IMR-90 (cell line): Measurements from ENCODE around the gene MRC2. TPM values are rescaled to one million over a fixed set of nuclear protein-coding genes. Genes with fewer than 3 reads are reported as not detected.

Source experiments
- ATAC-seq: fragments of 200-7000 bp; cut with Tn5 transposase; 2 replicates; pipeline ENCODE4 v1.9.1; 2020; ENCODE audit warnings: low read depth, mild to moderate bottlenecking, moderate library complexity
- BruUV-seq: library from RNA; stranded (reverse); fragments of 400-500 nt; replicated peaks from 2 replicates; lab custom pipeline; 2021; lab: Mats Ljungman, UMichigan
- CTCF ChIA-PET: fragments of 300-600 bp; formaldehyde crosslinking; extraction: SDS; loops from one replicate; lab custom pipeline; 2021; ENCODE audit warnings: antibody characterized with exemption; lab: Yijun Ruan, JAX
- POLR2A ChIA-PET: fragments of 300-600 bp; sonication (Branson Sonifier 250); formaldehyde crosslinking; loops from one replicate; lab custom pipeline; 2022; ENCODE audit warnings: antibody characterized with exemption; ENCODE audit not compliant: unreplicated experiment; lab: Charles Lee
- DNase-seq: peaks from one replicate; pipeline ENCODE4 v3.0.0; 2013
- H2AFZ ChIP-seq: replicated peaks from 2 replicates; pipeline ENCODE3; 2013; ENCODE audit warnings: low read length, mild to moderate bottlenecking; ENCODE audit not compliant: poor library complexity
- H2AK5ac ChIP-seq: 2 replicates; pipeline ENCODE4 v1.6.1; 2013; ENCODE audit warnings: low read depth, low read length, inconsistent platforms
- H2AK9ac ChIP-seq: replicated peaks from 2 replicates; pipeline ENCODE3; 2013; ENCODE audit warnings: mild to moderate bottlenecking, low read depth, low read length, moderate library complexity; ENCODE audit not compliant: poor library complexity
- H2BK120ac ChIP-seq: 2 replicates; pipeline ENCODE4 v1.6.1; 2013; ENCODE audit warnings: low read depth, low read length, inconsistent platforms
- H2BK15ac ChIP-seq: 3 replicates; pipeline ENCODE4 v1.6.1; 2013; ENCODE audit warnings: low read depth, low read length, inconsistent platforms
- H2BK20ac ChIP-seq: 2 replicates; pipeline ENCODE4 v1.6.1; 2013; ENCODE audit warnings: low read depth, mild to moderate bottlenecking, inconsistent platforms, low read length, moderate library complexity
- H2BK5ac ChIP-seq: 2 replicates; pipeline ENCODE4 v1.6.1; 2013; ENCODE audit warnings: mild to moderate bottlenecking, low read depth, low read length, inconsistent platforms; ENCODE audit not compliant: poor library complexity, severe bottlenecking
- H3K14ac ChIP-seq: replicated peaks from 2 replicates; pipeline ENCODE4 v1.6.1; 2013; ENCODE audit warnings: low read depth, low read length, inconsistent platforms
- H3K18ac ChIP-seq: 2 replicates; pipeline ENCODE4 v1.6.1; 2013; ENCODE audit warnings: low read depth, low read length, control low read depth
- H3K23ac ChIP-seq: 2 replicates; pipeline ENCODE4 v1.6.1; 2013; ENCODE audit warnings: low read depth, low read length, inconsistent platforms
- H3K27ac ChIP-seq: 2 replicates; pipeline ENCODE4 v1.5.1; 2013; ENCODE audit warnings: mild to moderate bottlenecking, control low read depth, low read length; ENCODE audit not compliant: insufficient read depth
- H3K27me3 ChIP-seq: 2 replicates; pipeline ENCODE4 v1.6.1; 2013; ENCODE audit warnings: low read length; ENCODE audit not compliant: control insufficient read depth, insufficient read depth
- H3K36me3 ChIP-seq: 2 replicates; pipeline ENCODE4 v1.6.1; 2013; ENCODE audit warnings: low read length, mixed read lengths; ENCODE audit not compliant: control insufficient read depth, insufficient read depth
- H3K4ac ChIP-seq: 2 replicates; pipeline ENCODE4 v1.6.1; 2013; ENCODE audit warnings: low read depth, low read length, inconsistent platforms
- H3K4me1 ChIP-seq: 2 replicates; pipeline ENCODE4 v1.6.1; 2013; ENCODE audit warnings: low read length, mixed read lengths; ENCODE audit not compliant: control insufficient read depth, insufficient read depth
- H3K4me2 ChIP-seq: 2 replicates; pipeline ENCODE4 v1.6.1; 2013; ENCODE audit warnings: low read depth, mild to moderate bottlenecking, control low read depth, low read length, moderate library complexity
- H3K4me3 ChIP-seq: 2 replicates; pipeline ENCODE4 v1.5.1; 2013; ENCODE audit warnings: low read depth, mild to moderate bottlenecking, control low read depth, low read length, moderate library complexity; ENCODE audit not compliant: insufficient read depth
- H3K56ac ChIP-seq: 2 replicates; pipeline ENCODE4 v1.6.1; 2013; ENCODE audit warnings: low read length, inconsistent platforms; ENCODE audit not compliant: insufficient read depth; ENCODE audit errors: extremely low read depth
- H3K79me1 ChIP-seq, 2 experiments: 2 replicates each; pipeline ENCODE4 v1.6.1; 2013; ENCODE audit warnings: low read length in 2 of 2, inconsistent platforms in 1 of 2, low read depth in 1 of 2
- H3K9ac ChIP-seq: 2 replicates; pipeline ENCODE4 v1.6.1; 2013; ENCODE audit warnings: low read depth, low read length, control low read depth
- H3K9me1 ChIP-seq: 2 replicates; pipeline ENCODE4 v1.6.1; 2013; ENCODE audit warnings: low read length, inconsistent platforms; ENCODE audit not compliant: insufficient read depth
- H3K9me3 ChIP-seq: 2 replicates; pipeline ENCODE4 v1.6.1; 2013; ENCODE audit warnings: low read length; ENCODE audit not compliant: control insufficient read depth, insufficient read depth
- H4K20me1 ChIP-seq: 2 replicates; pipeline ENCODE4 v1.6.1; 2013; ENCODE audit warnings: low read length, inconsistent platforms; ENCODE audit not compliant: insufficient read depth
- H4K5ac ChIP-seq: 2 replicates; pipeline ENCODE4 v1.6.1; 2013; ENCODE audit warnings: mild to moderate bottlenecking, low read depth, low read length, control low read depth
- H4K8ac ChIP-seq, 2 experiments: 2 replicates each; pipeline ENCODE4 v1.6.1; 2013; ENCODE audit warnings: low read depth in 2 of 2, low read length in 2 of 2, control low read depth in 1 of 2, inconsistent platforms in 1 of 2
- H4K91ac ChIP-seq: 2 replicates; pipeline ENCODE4 v1.6.1; 2013; ENCODE audit warnings: low read depth, low read length, inconsistent platforms; ENCODE audit not compliant: insufficient read depth
- BHLHE40 ChIP-seq: fragments of 150-350 bp; IDR thresholded peaks from 2 replicates; pipeline ENCODE4 v1.6.1; 2016; ENCODE audit warnings: mild to moderate bottlenecking, low read depth, low read length
- CEBPB ChIP-seq: IDR thresholded peaks from 2 replicates; pipeline ENCODE4 v1.6.1; 2012; ENCODE audit warnings: low read depth, low read length, improper control_type of control experiment
- CHD1 ChIP-seq: IDR thresholded peaks from 2 replicates; pipeline ENCODE4 v1.6.1; 2012; ENCODE audit warnings: low read depth, low read length, improper control_type of control experiment
- CTCF ChIP-seq: conservative IDR thresholded peaks from 2 replicates; pipeline ENCODE4 v1.5.1; 2012; ENCODE audit warnings: mild to moderate bottlenecking, low read depth, low read length, improper control_type of control experiment
- ELK1 ChIP-seq: fragments of 150-350 bp; IDR thresholded peaks from 2 replicates; pipeline ENCODE4 v1.6.1; 2016; ENCODE audit warnings: low read depth, mild to moderate bottlenecking, low read length, moderate library complexity, borderline replicate concordance
- FOS ChIP-seq: fragments of 150-350 bp; IDR thresholded peaks from 2 replicates; pipeline ENCODE4 v1.6.1; 2016; ENCODE audit warnings: low read depth, low read length
- MAFK ChIP-seq: IDR thresholded peaks from 2 replicates; pipeline ENCODE4 v1.6.1; 2012; ENCODE audit warnings: low read depth, low read length, improper control_type of control experiment
- MAZ ChIP-seq: IDR thresholded peaks from 2 replicates; pipeline ENCODE4 v1.6.1; 2012; ENCODE audit warnings: low read depth, mild to moderate bottlenecking, low read length, improper control_type of control experiment, moderate library complexity, borderline replicate concordance
- MXI1 ChIP-seq: IDR thresholded peaks from 2 replicates; pipeline ENCODE4 v1.6.1; 2012; ENCODE audit warnings: low read depth, mild to moderate bottlenecking, low read length, moderate library complexity, borderline replicate concordance
- NFE2L2 ChIP-seq: fragments of 150-350 bp; IDR thresholded peaks from 2 replicates; pipeline ENCODE4 v1.6.1; 2016; ENCODE audit warnings: low read depth, mild to moderate bottlenecking, low read length
- POLR2A ChIP-seq: IDR thresholded peaks from 2 replicates; pipeline ENCODE4 v1.6.1; 2012; ENCODE audit warnings: mild to moderate bottlenecking, low read depth, low read length
- RAD21 ChIP-seq: IDR thresholded peaks from 2 replicates; pipeline ENCODE4 v1.6.1; 2012; ENCODE audit warnings: low read length, improper control_type of control experiment
- RCOR1 ChIP-seq: IDR thresholded peaks from 2 replicates; pipeline ENCODE4 v1.6.1; 2012; ENCODE audit warnings: mild to moderate bottlenecking, low read length, improper control_type of control experiment; ENCODE audit not compliant: insufficient replicate concordance
- RFX5 ChIP-seq: IDR thresholded peaks from 2 replicates; pipeline ENCODE4 v1.8.0; 2012; ENCODE audit warnings: low read depth, mild to moderate bottlenecking, low read length, moderate library complexity
- SMC3 ChIP-seq: fragments of 150-350 bp; IDR thresholded peaks from 2 replicates; pipeline ENCODE4 v1.6.1; 2016; ENCODE audit warnings: low read depth, mild to moderate bottlenecking, antibody characterized with exemption, low read length, moderate library complexity
- USF2 ChIP-seq: fragments of 150-350 bp; IDR thresholded peaks from 2 replicates; pipeline ENCODE4 v1.6.1; 2017; ENCODE audit warnings: mild to moderate bottlenecking, antibody characterized with exemption, low read length, low read depth
- WGBS, 2 experiments: methylation state at CpG; one replicate each; pipeline versions ENCODE4 v1.1.5 to v1.1.7; 2013; ENCODE audit warnings: missing lambda C conversion rate in 2 of 2; ENCODE audit not compliant: insufficient read length in 1 of 2; ENCODE audit errors: extremely low coverage in 2 of 2; 5-methylcytosine and 5-hydroxymethylcytosine counted together
- dilution Hi-C: fragments of 300-500 bp; cut with HindIII; formaldehyde crosslinking; loops from one replicate; pipeline ENCODE4 v1.14.3; 2018; ENCODE audit warnings: low sequenced_read_pairs; ENCODE audit not compliant: unreplicated experiment
- in situ Hi-C: fragments of 300-500 bp; cut with MboI; formaldehyde crosslinking; loops from 3 replicates; pipeline ENCODE4 v1.14.3; 2019; ENCODE audit warnings: low sequenced_read_pairs, inconsistent platforms, mixed read lengths
- intact Hi-C: fragments of 100-400 bp; cut with micrococcal nuclease; formaldehyde crosslinking; loops from 2 replicates; pipeline ENCODE4 v1.10.0; 2022
- polyA plus RNA-seq, 3 experiments: library from polyadenylated mRNA; depleted of rRNA; stranded (reverse); fragments of >200 nt; gene quantifications; 2 replicates each; pipeline ENCODE4 v1.2.3, GENCODE V29; 2012; ENCODE audit warnings: low replicate concordance in 1 of 3
- total RNA-seq: library from RNA; depleted of rRNA; stranded (reverse); fragments of >200 nt; gene quantifications from 2 replicates; pipeline ENCODE4 v1.2.3, GENCODE V29; 2012

Gene MRC2
- total and polyA plus RNA-seq, 2 of the 4 experiments (the other 2 are of a cell fraction): 39.3 to 137 TPM

- no peak for ATAC-seq
- Histone ChIP-seq H4K20me1 (peaks cover 11% of the 10 kb centered on the region), H4K91ac (no peak overlapping the region), H2BK120ac (no peak overlapping the region), H3K27ac (no peak overlapping the region), H2AFZ (no peak overlapping the region), H4K5ac (no peak overlapping the region), H2AK9ac (no peak overlapping the region), H3K9me1 (no peaks in the 10 kb centered on the region), H2AK5ac (no peak overlapping the region), H2BK5ac (no peak overlapping the region), H2BK15ac (no peak overlapping the region), H3K79me1 (peaks cover 16 to 54% of the 10 kb centered on the region in 2 experiments), H3K4ac (no peak overlapping the region), H3K4me2 (no peak overlapping the region), H3K4me1 (no peaks in the 10 kb centered on the region), H3K14ac (no peak overlapping the region), H2BK20ac (no peak overlapping the region), H4K8ac (no peak overlapping the region), H3K36me3 (peaks cover 84% of the 10 kb centered on the region), H3K4me3 (no peak overlapping the region), H3K27me3 (no peaks in the 10 kb centered on the region), H3K56ac (no peak overlapping the region), H3K23ac (no peak overlapping the region), H3K18ac (no peak overlapping the region), H3K9ac (no peak overlapping the region), H3K9me3 (no peaks in the 10 kb centered on the region)
- WGBS, 2 experiments: 86% methylated on average over 10 of the region's 14 CpGs; no CpG with 5 or more reads in 1 of the 2 experiments
- dilution Hi-C loops (no loop called here), in situ Hi-C loops (no loop called here), intact Hi-C loops (no loop called here)
- BruUV-seq: no TSS peak
- POLR2A ChIA-PET: no interaction called here
- TF ChIP-seq FOS: no peak
- no peak for TF ChIP-seq BHLHE40
- TF ChIP-seq MAFK: no peak
- no peak for TF ChIP-seq RCOR1
- no peak for TF ChIP-seq RAD21
- TF ChIP-seq CHD1: no peak
- TF ChIP-seq RFX5: no peak
- no peak for TF ChIP-seq NFE2L2
- TF ChIP-seq CEBPB: no peak
- no peak for TF ChIP-seq MAZ
- TF ChIP-seq SMC3: no peak
- no peak for TF ChIP-seq ELK1
- no peak for TF ChIP-seq POLR2A
- no peak for TF ChIP-seq CTCF
- TF ChIP-seq MXI1: no peak
- TF ChIP-seq USF2: no peak
- no peak for DNase-seq
- CTCF ChIA-PET: no interaction called here
Observed at GRCh38 chr17:62671553-62671952, 44.1 kb downstream of the MRC2 start.
